ENCODE results near the gene TRPM4. TPM values are rescaled to one million over a fixed set of nuclear protein-coding genes. Genes with fewer than 3 reads are reported as not detected.
"Not testable (repeated sequence)": the region's sequence is repeated elsewhere in the genome, so short reads cannot be mapped to it uniquely, and the experiment has no call there.

TRPM4 gene
- total RNA-seq, 2 donors from 2014 or later: 0.23 to 0.58 TPM

GRCh38 chr19:49155820-49156346, 1.7 kb upstream of the TRPM4 start:
- no peak for DNase-seq (ENCODE audit: low spot score in 2 of 2)
- peaks cover 0 to 21% of the 10 kb centered on the region in 2 donors for H3K9me3 Mint-ChIP-seq
- ATAC-seq: no peak
- no peak overlapping the region for H3K27ac Mint-ChIP-seq
- peaks cover 6 to 22% of the 10 kb centered on the region in 2 donors for H3K36me3 Mint-ChIP-seq

DNA sequence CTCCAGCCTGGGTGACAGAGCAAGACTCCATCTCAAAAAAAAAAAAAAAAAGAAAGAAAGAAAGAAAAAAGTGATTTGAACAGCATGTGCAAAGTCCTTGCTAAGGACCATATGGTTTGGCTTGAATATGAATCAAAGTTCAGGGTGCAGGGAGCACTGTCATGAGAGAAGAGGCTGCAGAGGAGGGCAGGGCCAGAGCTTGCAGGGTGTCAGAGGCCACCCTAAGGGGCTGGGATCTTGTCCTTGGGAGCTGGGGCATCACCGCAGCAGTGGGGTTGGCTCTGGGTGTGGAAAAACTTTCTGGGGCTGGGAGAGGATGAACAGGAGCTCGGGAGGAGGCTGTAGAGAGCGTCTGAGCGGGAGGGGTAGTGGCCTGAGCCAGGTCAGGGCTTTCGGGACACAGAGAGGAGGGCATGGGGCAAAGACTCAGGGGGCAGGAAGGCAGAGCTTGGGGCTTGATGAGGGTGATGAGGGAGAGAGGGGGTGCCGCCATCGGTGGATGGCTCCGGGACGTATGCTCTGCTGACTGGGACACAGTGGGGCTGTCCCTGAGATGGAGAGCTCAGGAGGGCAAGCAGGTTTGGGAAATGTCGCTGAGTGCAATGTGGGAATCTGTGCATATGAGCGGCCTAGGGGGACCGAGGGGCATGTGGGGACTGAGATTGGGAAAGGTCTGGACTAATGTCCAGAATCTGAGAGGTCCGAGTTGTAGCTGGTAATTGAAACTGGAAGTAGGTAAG, 3.0 kb downstream of the TRPM4 start:
- H3K27ac Mint-ChIP-seq: no peak overlapping the region
- peaks cover 0 to 6% of the 10 kb centered on the region in 2 donors for H3K36me3 Mint-ChIP-seq

GRCh38 chr19:49161987-49162386, 4.4 kb downstream of the TRPM4 start:
- H3K36me3 Mint-ChIP-seq: peaks cover 0 to 6% of the 10 kb centered on the region in 2 donors
- no peak overlapping the region for H3K27ac Mint-ChIP-seq
- ATAC-seq (no peak), DNase-seq (ENCODE audit: low spot score in 2 of 2) (no peak)
- H3K9me3 Mint-ChIP-seq: no peaks in the 10 kb centered on the region

More for the DNA sequence above, 3.0 kb downstream of the TRPM4 start:
- H3K9me3 Mint-ChIP-seq: no peaks in the 10 kb centered on the region
- no peak for ATAC-seq
- no peak for DNase-seq (ENCODE audit: low spot score in 2 of 2)

- ATAC-seq (no peak), DNase-seq (ENCODE audit: low spot score in 2 of 2) (no peak)
- Mint-ChIP-seq H3K27ac (no peak overlapping the region), H3K36me3 (no peaks in the 10 kb centered on the region), H3K9me3 (no peaks in the 10 kb centered on the region)
These were observed 7.6 kb downstream of the TRPM4 start for GRCh38 chr19:49165111-49165750.

DNA sequence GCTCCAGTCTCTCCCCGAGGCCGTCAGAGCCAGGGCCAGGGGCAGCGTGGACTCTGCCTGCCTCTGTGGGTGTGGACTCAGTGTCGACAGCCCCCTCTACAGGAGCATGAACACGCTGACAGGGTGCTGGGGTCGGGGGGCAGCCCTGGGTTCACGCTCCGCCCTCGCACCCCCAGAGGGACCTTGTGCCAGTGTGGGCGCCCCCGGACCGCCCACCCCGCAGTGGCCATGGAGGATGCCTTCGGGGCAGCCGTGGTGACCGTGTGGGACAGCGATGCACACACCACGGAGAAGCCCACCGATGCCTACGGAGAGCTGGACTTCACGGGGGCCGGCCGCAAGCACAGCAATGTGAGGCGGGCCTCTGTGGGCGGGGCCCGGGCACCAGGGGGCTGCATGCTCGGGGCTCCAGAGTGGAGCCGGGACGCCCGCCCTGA, 8.3 kb downstream of the TRPM4 start:
- Mint-ChIP-seq H3K9me3 (no peaks in the 10 kb centered on the region), H3K27ac (no peak overlapping the region), H3K36me3 (no peaks in the 10 kb centered on the region)
- DNase-seq (ENCODE audit: low spot score in 2 of 2) (no peak), ATAC-seq (no peak)

DNA sequence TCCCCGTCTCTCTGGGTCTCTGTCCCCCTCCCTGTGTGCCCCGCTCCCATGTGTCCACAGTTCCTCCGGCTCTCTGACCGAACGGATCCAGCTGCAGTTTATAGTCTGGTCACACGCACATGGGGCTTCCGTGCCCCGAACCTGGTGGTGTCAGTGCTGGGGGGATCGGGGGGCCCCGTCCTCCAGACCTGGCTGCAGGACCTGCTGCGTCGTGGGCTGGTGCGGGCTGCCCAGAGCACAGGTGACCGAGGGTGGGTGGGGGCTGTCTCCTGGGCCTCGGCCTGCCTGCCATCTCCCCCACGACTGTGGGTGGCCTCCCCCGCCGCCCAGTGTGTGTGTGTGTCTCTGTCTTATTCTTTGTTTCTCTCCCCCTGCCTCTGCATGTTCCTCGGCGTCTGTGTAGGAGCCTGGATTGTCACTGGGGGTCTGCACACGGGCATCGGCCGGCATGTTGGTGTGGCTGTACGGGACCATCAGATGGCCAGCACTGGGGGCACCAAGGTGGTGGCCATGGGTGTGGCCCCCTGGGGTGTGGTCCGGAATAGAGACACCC, 10.3 kb downstream of the TRPM4 start:
- ATAC-seq (no peak), DNase-seq (ENCODE audit: low spot score in 2 of 2) (no peak)
- Mint-ChIP-seq H3K36me3 (no peaks in the 10 kb centered on the region), H3K9me3 (no peaks in the 10 kb centered on the region), H3K27ac (no peak overlapping the region)

DNA sequence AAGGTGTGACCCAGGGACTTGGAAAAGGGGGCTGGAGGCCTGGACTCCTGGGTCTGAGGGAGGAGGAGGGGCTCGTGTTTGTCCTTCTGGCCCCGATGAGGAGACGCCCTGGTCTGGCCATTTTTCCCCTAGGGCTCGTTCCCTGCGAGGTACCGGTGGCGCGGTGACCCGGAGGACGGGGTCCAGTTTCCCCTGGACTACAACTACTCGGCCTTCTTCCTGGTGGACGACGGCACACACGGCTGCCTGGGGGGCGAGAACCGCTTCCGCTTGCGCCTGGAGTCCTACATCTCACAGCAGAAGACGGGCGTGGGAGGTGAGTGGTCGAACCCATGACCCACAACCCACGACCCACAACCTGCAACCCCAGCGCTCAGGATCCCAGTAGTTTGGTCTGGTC, 10.8 kb downstream of the TRPM4 start:
- no peak for DNase-seq (ENCODE audit: low spot score in 2 of 2)
- H3K36me3 Mint-ChIP-seq: no peaks in the 10 kb centered on the region
- H3K9me3 Mint-ChIP-seq: no peaks in the 10 kb centered on the region
- ATAC-seq: no peak
- H3K27ac Mint-ChIP-seq: no peak overlapping the region

DNA sequence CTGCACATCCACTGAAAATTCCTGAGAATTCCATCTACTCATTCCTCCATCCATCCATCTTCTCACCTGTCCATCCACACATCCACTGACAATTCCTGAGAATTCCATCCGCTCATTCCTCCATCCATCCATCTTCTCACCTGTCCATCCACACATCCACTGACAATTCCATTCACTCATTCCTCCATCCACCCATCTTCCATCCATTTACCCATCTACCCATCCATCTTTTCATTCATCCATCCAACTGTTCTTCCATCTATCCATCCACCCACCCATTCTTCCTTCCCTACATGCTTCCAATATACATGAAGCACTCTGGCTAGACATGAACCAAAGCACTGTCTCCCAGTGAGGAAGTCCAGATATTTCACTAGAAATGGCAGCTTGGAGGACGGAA, 15.6 kb downstream of the TRPM4 start:
- Mint-ChIP-seq H3K36me3 (no peaks in the 10 kb centered on the region), H3K9me3 (no peaks in the 10 kb centered on the region), H3K27ac (no peak overlapping the region)
- DNase-seq (ENCODE audit: low spot score in 2 of 2) (no peak), ATAC-seq (no peak)

- H3K9me3 Mint-ChIP-seq: peaks cover 11 to 15% of the 10 kb centered on the region in 2 donors
- peaks cover 6 to 7% of the 10 kb centered on the region in 2 donors for H3K36me3 Mint-ChIP-seq
- ATAC-seq (no peak), DNase-seq (ENCODE audit: low spot score in 2 of 2) (no peak)
- no peak overlapping the region for H3K27ac Mint-ChIP-seq
These were observed 23.1 kb downstream of the TRPM4 start for GRCh38 chr19:49180659-49181058.

GRCh38 chr19:49182010-49182847, 24.6 kb downstream of the TRPM4 start:
- not testable (repeated sequence) for H3K27ac Mint-ChIP-seq; DNase-seq (ENCODE audit: low spot score in 2 of 2); ATAC-seq; H3K36me3 Mint-ChIP-seq
- H3K9me3 Mint-ChIP-seq: peaks cover 11 to 15% of the 10 kb centered on the region in 2 donors

GRCh38 chr19:49182848-49183375, 25.3 kb downstream of the TRPM4 start:
- peaks cover 6 to 7% of the 10 kb centered on the region in 2 donors for H3K36me3 Mint-ChIP-seq
- DNase-seq (ENCODE audit: low spot score in 2 of 2): no peak
- H3K9me3 Mint-ChIP-seq: peaks cover 11 to 15% of the 10 kb centered on the region in 2 donors
- no peak for ATAC-seq
- H3K27ac Mint-ChIP-seq: no peak overlapping the region

- H3K36me3 Mint-ChIP-seq: peaks cover 7 to 11% of the 10 kb centered on the region in 2 donors
- DNase-seq (ENCODE audit: low spot score in 2 of 2): no peak
- ATAC-seq: no peak
- H3K9me3 Mint-ChIP-seq: peaks cover 11 to 15% of the 10 kb centered on the region in 2 donors
- H3K27ac Mint-ChIP-seq: no peak overlapping the region
These were observed 28.5 kb downstream of the TRPM4 start for GRCh38 chr19:49186108-49186507.

- ATAC-seq (no peak), DNase-seq (ENCODE audit: low spot score in 2 of 2) (no peak)
- Mint-ChIP-seq H3K9me3 (peaks cover 5 to 11% of the 10 kb centered on the region in 2 donors), H3K36me3 (peaks cover 6 to 11% of the 10 kb centered on the region in 2 donors), H3K27ac (peak overlapping the region in 1 of 2 donors; percentile 15)
These were observed 31.1 kb downstream of the TRPM4 start for GRCh38 chr19:49188626-49189200.

DNA sequence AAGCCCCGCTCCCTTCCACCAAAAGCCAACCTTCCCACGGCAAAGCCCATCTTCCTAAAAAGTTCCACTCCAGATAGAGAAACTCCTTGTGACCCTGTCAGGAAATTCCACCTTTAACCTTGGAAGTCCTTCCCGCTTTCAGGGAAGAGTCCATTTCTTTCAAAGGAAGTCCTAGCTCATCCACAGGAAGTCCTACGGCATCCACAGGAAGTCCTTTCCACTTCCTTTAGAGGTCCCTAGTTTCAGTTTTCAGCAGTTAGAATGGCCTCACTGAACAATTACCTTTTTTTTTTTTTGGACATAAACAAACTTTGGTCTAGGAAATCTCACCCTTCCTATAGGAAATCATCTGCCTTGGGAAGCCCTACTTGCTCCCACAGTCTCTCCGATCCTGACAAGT, 31.7 kb downstream of the TRPM4 start:
- ATAC-seq: no peak

GRCh38 chr19:49190781-49191180, 33.2 kb downstream of the TRPM4 start:
- Mint-ChIP-seq H3K9me3 (no peaks in the 10 kb centered on the region), H3K27ac (no peak overlapping the region), H3K36me3 (peaks cover 0 to 5% of the 10 kb centered on the region in 2 donors)
- no peak for ATAC-seq
- no peak for DNase-seq (ENCODE audit: low spot score in 2 of 2)

More for the DNA sequence above, 31.7 kb downstream of the TRPM4 start:
- Mint-ChIP-seq H3K9me3 (peaks cover 0 to 6% of the 10 kb centered on the region in 2 donors), H3K27ac (peak overlapping the region in 1 of 2 donors; percentile 15), H3K36me3 (peaks cover under 1 to 6% of the 10 kb centered on the region in 2 donors)
- DNase-seq (ENCODE audit: low spot score in 2 of 2): no peak

DNA sequence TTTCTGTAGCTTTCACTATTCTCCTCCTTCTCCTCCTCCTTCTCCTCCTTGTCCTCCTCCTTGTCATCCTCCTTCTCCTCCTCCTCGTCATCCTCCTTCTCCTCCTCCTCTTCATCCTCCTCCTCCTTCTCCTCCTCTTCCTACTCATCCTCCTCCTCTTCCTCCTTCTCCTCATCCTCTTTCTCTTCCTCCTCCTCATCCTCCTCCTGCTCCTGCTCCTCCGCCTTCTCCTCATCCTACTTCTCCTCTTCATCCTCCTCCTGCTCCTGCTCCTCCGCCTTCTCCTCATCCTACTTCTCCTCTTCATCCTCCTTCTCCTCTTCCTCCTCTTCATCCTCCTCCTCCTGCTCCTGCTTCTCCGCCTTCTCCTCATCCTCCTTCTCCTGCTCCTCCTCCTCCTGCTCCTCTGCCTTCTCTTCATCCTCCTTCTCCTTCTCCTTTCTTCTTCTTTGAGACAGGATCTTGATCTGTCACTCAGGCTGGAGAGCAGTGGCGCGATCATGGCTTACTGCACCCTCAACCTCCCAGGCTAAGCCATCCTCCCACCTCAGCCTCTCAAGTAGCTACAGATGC, 36.3 kb downstream of the TRPM4 start:
- DNase-seq (ENCODE audit: low spot score in 2 of 2) (no peak), ATAC-seq (no peak)
- Mint-ChIP-seq H3K36me3 (peaks cover 0 to 5% of the 10 kb centered on the region in 2 donors), H3K27ac (no peak overlapping the region), H3K9me3 (no peaks in the 10 kb centered on the region)

Data from activated naive CD4-positive, alpha-beta T cell treated with anti-CD3 and anti-CD28 coated beads, Interleukin-2, amount 50 U/mL, for 72 hours (primary cell).